ENCODE measurements around the gene CRYGC. TPM values are rescaled to one million over a fixed set of nuclear protein-coding genes. Genes with fewer than 3 reads are reported as not detected.

Gene CRYGC
- total and polyA plus RNA-seq, 2 of the 13 experiments (the other 11 are each of a cell fraction or from before 2014, with no cell fraction given): 0.20 to 0.27 TPM

GRCh38 chr2:208129744-208130711 is at the start of gene CRYGC (continued):
- TF ChIP-seq ZNF878 (CRISPR knock-in tag; IDR thresholded peaks at IDR 0.05) (peak; percentile 82; the same call in 1 of the 2 replicates), HCFC1 (IDR thresholded peaks at IDR 0.05; ENCODE audit: low read depth, low read length) (no peak), ZNF12 (CRISPR knock-in tag; IDR thresholded peaks at IDR 0.05) (0 out of 2 replicates have a peak, but pooled peaks have one; percentile 22), TCF7L2 (IDR thresholded peaks at IDR 0.05; ENCODE audit: low read depth, low read length) (no peak), ZNF598 (CRISPR knock-in tag; IDR thresholded peaks at IDR 0.05; ENCODE audit: borderline replicate concordance) (no peak), ETV6 (CRISPR knock-in tag; conservative IDR thresholded peaks at IDR 0.05) (no peak), AHR (CRISPR knock-in tag; IDR thresholded peaks at IDR 0.05) (no peak; the same call in 1 of the 2 replicates), IRF1 (CRISPR knock-in tag; IDR thresholded peaks at IDR 0.05; ENCODE audit: low read depth) (no peak), MTERF4 (CRISPR knock-in tag; IDR thresholded peaks at IDR 0.05) (no peak), ZFP36 (IDR thresholded peaks at IDR 0.05; ENCODE audit: borderline replicate concordance, low read depth, low read length, partially characterized antibody) (no peak), HMGA1 (CRISPR knock-in tag; conservative IDR thresholded peaks at IDR 0.05) (no peak), ZNF496 (CRISPR knock-in tag; IDR thresholded peaks at IDR 0.05; ENCODE audit: insufficient replicate concordance) (no peak), ZNF724P (CRISPR knock-in tag; IDR thresholded peaks at IDR 0.05; ENCODE audit: borderline replicate concordance) (no peak), RORA (CRISPR knock-in tag; IDR thresholded peaks at IDR 0.05) (no peak), TFDP1 (CRISPR knock-in tag; IDR thresholded peaks at IDR 0.05; ENCODE audit: borderline replicate concordance) (no peak), AGO1 (IDR thresholded peaks at IDR 0.05; ENCODE audit: low read depth, low read length, poor library complexity, severe bottlenecking) (no peak), FOXM1 (CRISPR knock-in tag; IDR thresholded peaks at IDR 0.05) (no peak), ZNF281 (CRISPR knock-in tag; IDR thresholded peaks at IDR 0.05; ENCODE audit: borderline replicate concordance) (no peak; the same call in 1 of the 2 replicates), RBM22 (optimal IDR thresholded peaks at IDR 0.05; ENCODE audit: low read length) (no peak), ZNF562 (CRISPR knock-in tag; IDR thresholded peaks at IDR 0.05; ENCODE audit: borderline replicate concordance) (no peak), CBX1 (IDR thresholded peaks at IDR 0.05; ENCODE audit: low read depth) (no peak), SP1 (IDR thresholded peaks at IDR 0.05) (no peak), SP1 (CRISPR knock-in tag; IDR thresholded peaks at IDR 0.05) (no peak), HNRNPUL1 (IDR thresholded peaks at IDR 0.05; ENCODE audit: low read depth, low read length) (no peak)

Data from HepG2 (cell line).